Measurements from ENCODE around the gene LYRM2.

- TF ChIP-seq ELK3 (CRISPR knock-in tag; IDR thresholded peaks at IDR 0.05), result no peak
- no peak for TF ChIP-seq HDAC3 (IDR thresholded peaks at IDR 0.05; ENCODE audit: borderline replicate concordance, partially characterized antibody)
- TF ChIP-seq, protein P1, sequence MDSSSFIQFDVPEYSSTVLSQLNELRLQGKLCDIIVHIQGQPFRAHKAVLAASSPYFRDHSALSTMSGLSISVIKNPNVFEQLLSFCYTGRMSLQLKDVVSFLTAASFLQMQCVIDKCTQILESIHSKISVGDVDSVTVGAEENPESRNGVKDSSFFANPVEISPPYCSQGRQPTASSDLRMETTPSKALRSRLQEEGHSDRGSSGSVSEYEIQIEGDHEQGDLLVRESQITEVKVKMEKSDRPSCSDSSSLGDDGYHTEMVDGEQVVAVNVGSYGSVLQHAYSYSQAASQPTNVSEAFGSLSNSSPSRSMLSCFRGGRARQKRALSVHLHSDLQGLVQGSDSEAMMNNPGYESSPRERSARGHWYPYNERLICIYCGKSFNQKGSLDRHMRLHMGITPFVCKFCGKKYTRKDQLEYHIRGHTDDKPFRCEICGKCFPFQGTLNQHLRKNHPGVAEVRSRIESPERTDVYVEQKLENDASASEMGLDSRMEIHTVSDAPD (CRISPR knock-in tag; IDR thresholded peaks at IDR 0.05), result no peak
- TF ChIP-seq POLR2AphosphoS5 (IDR thresholded peaks at IDR 0.05; ENCODE audit: control insufficient read depth, insufficient read depth, low read depth, low read length), result no peak
- no peak for TF ChIP-seq KDM1A (IDR thresholded peaks at IDR 0.05)
- TF ChIP-seq, protein P2, sequence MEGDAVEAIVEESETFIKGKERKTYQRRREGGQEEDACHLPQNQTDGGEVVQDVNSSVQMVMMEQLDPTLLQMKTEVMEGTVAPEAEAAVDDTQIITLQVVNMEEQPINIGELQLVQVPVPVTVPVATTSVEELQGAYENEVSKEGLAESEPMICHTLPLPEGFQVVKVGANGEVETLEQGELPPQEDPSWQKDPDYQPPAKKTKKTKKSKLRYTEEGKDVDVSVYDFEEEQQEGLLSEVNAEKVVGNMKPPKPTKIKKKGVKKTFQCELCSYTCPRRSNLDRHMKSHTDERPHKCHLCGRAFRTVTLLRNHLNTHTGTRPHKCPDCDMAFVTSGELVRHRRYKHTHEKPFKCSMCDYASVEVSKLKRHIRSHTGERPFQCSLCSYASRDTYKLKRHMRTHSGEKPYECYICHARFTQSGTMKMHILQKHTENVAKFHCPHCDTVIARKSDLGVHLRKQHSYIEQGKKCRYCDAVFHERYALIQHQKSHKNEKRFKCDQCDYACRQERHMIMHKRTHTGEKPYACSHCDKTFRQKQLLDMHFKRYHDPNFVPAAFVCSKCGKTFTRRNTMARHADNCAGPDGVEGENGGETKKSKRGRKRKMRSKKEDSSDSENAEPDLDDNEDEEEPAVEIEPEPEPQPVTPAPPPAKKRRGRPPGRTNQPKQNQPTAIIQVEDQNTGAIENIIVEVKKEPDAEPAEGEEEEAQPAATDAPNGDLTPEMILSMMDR (IDR thresholded peaks at IDR 0.05 in 2 of 3, conservative IDR thresholded peaks at IDR 0.05 in 1 of 3; ENCODE audit: insufficient read depth in 2 of 3, low read depth in 1 of 3, low read length in 3 of 3), result no peak
- no peak for TF ChIP-seq CEBPB (tag; IDR thresholded peaks at IDR 0.05)
- TF ChIP-seq CREM (IDR thresholded peaks at IDR 0.05; ENCODE audit: low read depth), result no peak
- TF ChIP-seq ZBTB8A (IDR thresholded peaks at IDR 0.05; ENCODE audit: partially characterized antibody), result no peak
- no peak for TF ChIP-seq CREB1 (IDR thresholded peaks at IDR 0.05)
- TF ChIP-seq CREB1 (CRISPR knock-in tag; IDR thresholded peaks at IDR 0.05), result no peak
- no peak for TF ChIP-seq ZFP36 (IDR thresholded peaks at IDR 0.05; ENCODE audit: low read depth, low read length, partially characterized antibody)
- TF ChIP-seq JUNB (CRISPR knock-in tag; conservative IDR thresholded peaks at IDR 0.05), result no peak
- TF ChIP-seq KLF16 (IDR thresholded peaks at IDR 0.05), result no peak
- no peak for TF ChIP-seq SNRNP70 (optimal IDR thresholded peaks at IDR 0.05; ENCODE audit: low read depth, low read length)
Measured at GRCh38 chr6:89589297-89590025, 49.1 kb downstream of the LYRM2 start.

Data from K562 (cell line).